PC-9 (cell line): ENCODE data around the gene CRLF3. TPM values are rescaled to one million over a fixed set of nuclear protein-coding genes. Genes with fewer than 3 reads are reported as not detected.
A peak's percentile ranks its signal among the peaks of the same experiment; 100 is the strongest.
"Not testable (repeated sequence)": the region's sequence is repeated elsewhere in the genome, so short reads cannot be mapped to it uniquely, and the experiment has no call there.

Source experiments
- BruUV-seq: library from RNA; stranded (reverse); fragments of 400-500 nt; replicated peaks from 2 replicates; lab custom pipeline; 2021; lab: Mats Ljungman, UMichigan
- CTCF ChIA-PET: fragments of 300-600 bp; sonication (Branson Sonifier 250); formaldehyde crosslinking; loops from one replicate; lab custom pipeline; 2022; ENCODE audit warnings: antibody characterized with exemption; lab: Charles Lee
- POLR2A ChIA-PET: fragments of 300-600 bp; sonication (Branson Sonifier 250); formaldehyde crosslinking; loops from one replicate; lab custom pipeline; 2022; ENCODE audit warnings: antibody characterized with exemption; ENCODE audit not compliant: unreplicated experiment; lab: Charles Lee
- DNase-seq, 2 experiments: peaks; one replicate each; pipeline versions ENCODE4 v3.0.0 to v3.0.0-alpha.2; 2015 to 2022; ENCODE audit warnings: mixed read lengths in 1 of 2
- H2AFZ ChIP-seq: fragments of 200-600 bp; sonication (generic); 2 replicates; pipeline ENCODE4 v1.8.1; 2017; ENCODE audit warnings: antibody characterized with exemption
- H3F3A ChIP-seq: fragments of 200-600 bp; sonication (generic); 2 replicates; pipeline ENCODE4 v1.8.1; 2017; ENCODE audit warnings: antibody characterized with exemption, mild to moderate bottlenecking, low read depth; ENCODE audit not compliant: insufficient read depth
- H3K27ac ChIP-seq: fragments of 200-600 bp; sonication (generic); 2 replicates; pipeline ENCODE4 v1.6.1; 2016; ENCODE audit warnings: mixed run types
- H3K27me3 ChIP-seq: fragments of 200-600 bp; sonication (generic); 2 replicates; pipeline ENCODE4 v1.6.1; 2016; ENCODE audit warnings: low read depth, mixed run types; ENCODE audit not compliant: insufficient read depth
- H3K36me3 ChIP-seq: fragments of 200-600 bp; sonication (generic); 2 replicates; pipeline ENCODE4 v1.6.1; 2016; ENCODE audit warnings: low read depth, mixed run types
- H3K4me1 ChIP-seq: fragments of 200-600 bp; sonication (generic); replicated peaks from 2 replicates; pipeline ENCODE4 v1.6.1; 2016; ENCODE audit warnings: mixed run types; ENCODE audit not compliant: insufficient read depth
- H3K4me2 ChIP-seq: fragments of 200-600 bp; sonication (generic); 2 replicates; pipeline ENCODE4 v1.6.1; 2017; ENCODE audit warnings: mixed run types
- H3K4me3 ChIP-seq: fragments of 200-600 bp; sonication (generic); 2 replicates; pipeline ENCODE4 v1.6.1; 2016; ENCODE audit warnings: mixed run types
- H3K79me2 ChIP-seq: fragments of 200-600 bp; sonication (generic); 2 replicates; pipeline ENCODE4 v1.6.1; 2017; ENCODE audit warnings: low read depth, mixed run types
- H3K9me2 ChIP-seq: fragments of 200-600 bp; sonication (generic); 2 replicates; pipeline ENCODE4 v1.8.1; 2017; ENCODE audit warnings: mild to moderate bottlenecking; ENCODE audit not compliant: insufficient read depth
- H3K9me3 ChIP-seq: fragments of 200-600 bp; sonication (generic); 2 replicates; pipeline ENCODE4 v1.8.1; 2016; ENCODE audit warnings: low read depth; ENCODE audit not compliant: insufficient read depth
- H4K20me1 ChIP-seq: fragments of 200-600 bp; sonication (generic); 2 replicates; pipeline ENCODE4 v1.8.1; 2017; ENCODE audit not compliant: insufficient read depth
- CTCF ChIP-seq: fragments of 200-600 bp; sonication (generic); conservative IDR thresholded peaks from 2 replicates; pipeline ENCODE4 v1.6.1; 2017; ENCODE audit warnings: mixed run types, antibody characterized with exemption, mild to moderate bottlenecking, moderate library complexity
- EZH2 ChIP-seq: fragments of 200-600 bp; sonication (generic); IDR thresholded peaks from 2 replicates; pipeline ENCODE4 v1.8.0; 2017; ENCODE audit warnings: antibody characterized with exemption, low read depth
- intact Hi-C: fragments of 100-400 bp; cut with micrococcal nuclease; formaldehyde crosslinking; loops from one replicate; pipeline ENCODE4 v1.10.0; 2022; ENCODE audit not compliant: unreplicated experiment
- total RNA-seq: library from RNA; stranded (reverse); gene quantifications from 2 replicates; pipeline ENCODE4 v1.2.3, GENCODE V29; 2021

The CRLF3 gene
- total RNA-seq, 1 experiment from 2014 or later = 12.9 TPM

GRCh38 chr17:30827082-30827481, 2.6 kb upstream of the CRLF3 start:
- TF ChIP-seq EZH2 = no peak
- no peak for TF ChIP-seq CTCF
- Histone ChIP-seq H2AFZ (no peak overlapping the region), H3K27ac (no peak overlapping the region), H4K20me1 (no peaks in the 10 kb centered on the region), H3K79me2 (peaks cover 26% of the 10 kb centered on the region), H3K27me3 (no peaks in the 10 kb centered on the region), H3K9me2 (no peaks in the 10 kb centered on the region), H3K9me3 (no peaks in the 10 kb centered on the region), H3K4me1 (peaks cover 40% of the 10 kb centered on the region), H3K4me2 (no peak overlapping the region), H3K4me3 (no peak overlapping the region), H3K36me3 (no peaks in the 10 kb centered on the region), H3F3A (peaks cover 16% of the 10 kb centered on the region; the same call in 1 of the 2 replicates)
- ChIA-PET CTCF (interaction anchor here (0.6 kb wide), 1 partner anchor 133 kb away, joined by 3 read pairs; no protein-coding TSS in a partner anchor), POLR2A (interaction anchor here (0.6 kb wide), 1 partner anchor 19 kb away, joined by 6 read pairs; no protein-coding TSS in a partner anchor)
- intact Hi-C loops = no loop called here
- no TSS peak for BruUV-seq
- DNase-seq = no peak

- no peaks in the 10 kb centered on the region for H3K9me3 ChIP-seq
- H3K79me2 ChIP-seq = peaks cover 53% of the 10 kb centered on the region
- TF ChIP-seq CTCF = no peak
- TF ChIP-seq EZH2 = no peak
- H3K27me3 ChIP-seq = no peaks in the 10 kb centered on the region
- H3K36me3 ChIP-seq = no peaks in the 10 kb centered on the region
- ChIA-PET CTCF (interaction anchor here (0.6 to 0.8 kb wide), 4 partner anchors 56 to 1609 kb away, joined by 3 to 27 read pairs (median 6); no protein-coding TSS in a partner anchor), POLR2A (no interaction called here)
- H3F3A ChIP-seq = peaks cover 19% of the 10 kb centered on the region; the same call in 1 of the 2 replicates
- peak overlapping the region; percentile 99 for H3K4me2 ChIP-seq
- intact Hi-C loops = no loop called here
- no peak for DNase-seq
- H3K4me1 ChIP-seq = peaks cover 33% of the 10 kb centered on the region
- no peaks in the 10 kb centered on the region for H3K9me2 ChIP-seq
- H3K27ac ChIP-seq = no peak overlapping the region
- peaks cover 10% of the 10 kb centered on the region; the same call in 1 of the 2 replicates for H4K20me1 ChIP-seq
- BruUV-seq = no TSS peak
- peak overlapping the region; percentile 100 for H2AFZ ChIP-seq
- H3K4me3 ChIP-seq = peak overlapping the region; percentile 98
Observed at GRCh38 chr17:30824002-30824355, 513 bp downstream of the CRLF3 start.

GRCh38 chr17:30823421-30823820, 1.1 kb downstream of the CRLF3 start:
- Histone ChIP-seq H3K4me1 (peaks cover 33% of the 10 kb centered on the region), H3K4me3 (peak overlapping the region; percentile 98), H2AFZ (peak overlapping the region; percentile 100), H3K79me2 (peaks cover 58% of the 10 kb centered on the region), H4K20me1 (peaks cover 10% of the 10 kb centered on the region; the same call in 1 of the 2 replicates), H3K4me2 (peak overlapping the region; percentile 99), H3K9me3 (no peaks in the 10 kb centered on the region), H3K27me3 (no peaks in the 10 kb centered on the region), H3K36me3 (no peaks in the 10 kb centered on the region), H3K9me2 (no peaks in the 10 kb centered on the region), H3K27ac (no peak overlapping the region), H3F3A (peaks cover 19% of the 10 kb centered on the region; the same call in 1 of the 2 replicates)
- POLR2A ChIA-PET = no interaction called here
- DNase-seq = no peak
- CTCF ChIA-PET = interaction anchor here (0.6 kb wide), 1 partner anchor 56 kb away, joined by 3 read pairs; no protein-coding TSS in a partner anchor
- TSS peak; percentile 11 for BruUV-seq
- no peak for TF ChIP-seq EZH2
- no peak for TF ChIP-seq CTCF
- intact Hi-C loops = no loop called here

GRCh38 chr17:30822919-30823318, 1.6 kb downstream of the CRLF3 start:
- H2AFZ ChIP-seq, POLR2A ChIA-PET, intact Hi-C loops, H3K27ac ChIP-seq, H4K20me1 ChIP-seq, CTCF ChIA-PET, H3K36me3 ChIP-seq, BruUV-seq, H3K27me3 ChIP-seq, DNase-seq, H3K9me2 ChIP-seq, H3K9me3 ChIP-seq, H3K4me3 ChIP-seq: not testable (repeated sequence)
- peaks cover 58% of the 10 kb centered on the region for H3K79me2 ChIP-seq
- peak overlapping the region; percentile 99; the same call in 1 of the 2 replicates for H3K4me2 ChIP-seq
- H3F3A ChIP-seq = peaks cover 19% of the 10 kb centered on the region; the same call in 1 of the 2 replicates
- peaks cover 33% of the 10 kb centered on the region for H3K4me1 ChIP-seq
